ENCODE measurements around the gene CPED1. TPM values are rescaled to one million over a fixed set of nuclear protein-coding genes. Genes with fewer than 3 reads are reported as not detected.
"Not testable (repeated sequence)": the region's sequence is repeated elsewhere in the genome, so short reads cannot be mapped to it uniquely, and the experiment has no call there.

CPED1 gene
- polyA plus RNA-seq, 1 donor: 8.4 TPM

GRCh38 chr7:121181357-121181756 lies 192.8 kb downstream of the CPED1 start:
- DNase-seq (ENCODE audit: low read depth): no peak

DNA sequence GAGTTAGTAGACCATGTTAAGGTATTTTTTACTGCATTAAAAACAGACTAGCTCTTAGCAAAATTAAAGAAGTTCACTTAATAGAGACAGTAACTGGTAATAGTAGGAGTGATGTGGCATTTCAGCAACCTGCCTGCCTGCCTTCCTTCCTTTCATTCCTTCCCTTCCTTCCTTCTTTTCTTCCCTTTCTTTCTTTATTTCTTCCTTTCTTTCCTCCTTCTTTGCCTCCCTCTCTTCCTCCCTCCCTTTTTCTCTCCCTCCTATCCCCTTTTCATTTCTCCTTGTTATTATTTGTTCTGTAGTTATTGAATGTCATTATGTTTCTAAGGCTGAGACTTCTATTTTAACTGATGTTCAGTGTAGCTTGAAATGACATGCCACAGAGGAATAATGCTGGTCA lies 193.8 kb downstream of the CPED1 start:
- DNase-seq (ENCODE audit: low read depth): no peak

DNA sequence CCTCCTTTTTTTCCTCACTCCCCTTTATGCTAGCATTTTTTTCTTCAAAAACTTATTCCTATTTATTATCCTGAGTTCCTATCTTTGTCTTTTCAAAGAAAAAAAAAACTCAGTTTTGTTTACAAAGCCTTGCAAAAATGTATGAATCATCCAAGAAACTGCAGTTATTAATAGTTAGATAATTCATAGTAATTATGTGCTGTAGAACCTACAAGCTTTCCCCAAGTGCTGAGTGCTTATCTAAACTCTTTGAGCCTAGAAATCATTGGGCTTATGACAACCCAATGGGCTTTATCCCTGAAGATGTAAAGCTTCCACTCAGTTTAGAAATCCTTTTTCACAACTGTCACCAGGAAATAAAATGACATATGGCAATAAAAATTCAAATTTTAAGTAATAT lies 194.4 kb downstream of the CPED1 start:
- DNase-seq (ENCODE audit: low read depth): no peak

GRCh38 chr7:121183883-121184282 lies 195.4 kb downstream of the CPED1 start:
- not testable (repeated sequence) for DNase-seq (ENCODE audit: low read depth)

GRCh38 chr7:121186746-121187145 lies 198.2 kb downstream of the CPED1 start:
- DNase-seq (ENCODE audit: low read depth): no peak

DNA sequence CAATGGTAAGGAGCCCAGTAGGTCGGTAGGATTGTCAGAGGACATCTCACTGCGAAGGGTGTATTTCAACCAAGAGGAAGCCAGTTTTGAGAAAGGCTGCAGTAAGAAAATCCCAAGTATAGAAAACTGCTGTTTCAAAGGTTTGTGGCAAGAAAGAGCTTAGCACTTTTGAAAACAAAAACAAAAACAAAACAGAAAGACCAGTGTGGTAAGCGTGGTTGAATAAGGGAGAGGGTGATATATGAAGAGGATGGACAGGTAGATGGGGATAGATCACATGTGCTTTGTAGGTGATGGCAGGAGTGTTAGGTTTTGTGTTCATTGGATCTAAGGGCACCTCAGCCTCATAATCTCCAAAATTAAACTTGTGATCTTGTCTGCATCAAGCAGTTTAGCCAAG lies 198.7 kb downstream of the CPED1 start:
- no peak for DNase-seq (ENCODE audit: low read depth)

- DNase-seq (ENCODE audit: low read depth): no peak
Observed at GRCh38 chr7:121187676-121188075, 199.2 kb downstream of the CPED1 start.

DNA sequence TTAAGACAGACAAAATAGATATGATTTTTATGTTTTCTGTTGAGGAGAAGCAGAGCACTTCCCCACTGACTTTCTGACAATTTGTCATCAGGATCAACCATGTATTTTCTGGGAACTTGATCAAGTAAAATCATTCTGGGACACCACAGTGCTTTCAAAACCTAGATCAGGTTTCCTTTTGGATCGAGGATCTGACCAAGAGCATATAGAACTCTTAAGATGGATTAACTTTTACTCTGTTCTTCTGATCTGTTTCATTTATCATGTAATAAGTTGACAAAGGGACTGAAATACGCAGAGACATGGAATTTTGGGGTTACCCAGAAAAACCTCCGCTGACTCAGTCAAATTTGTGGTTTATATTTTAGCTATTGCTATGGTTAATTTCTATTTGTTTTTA lies 204.3 kb downstream of the CPED1 start:
- no peak for DNase-seq (ENCODE audit: low read depth)

DNA sequence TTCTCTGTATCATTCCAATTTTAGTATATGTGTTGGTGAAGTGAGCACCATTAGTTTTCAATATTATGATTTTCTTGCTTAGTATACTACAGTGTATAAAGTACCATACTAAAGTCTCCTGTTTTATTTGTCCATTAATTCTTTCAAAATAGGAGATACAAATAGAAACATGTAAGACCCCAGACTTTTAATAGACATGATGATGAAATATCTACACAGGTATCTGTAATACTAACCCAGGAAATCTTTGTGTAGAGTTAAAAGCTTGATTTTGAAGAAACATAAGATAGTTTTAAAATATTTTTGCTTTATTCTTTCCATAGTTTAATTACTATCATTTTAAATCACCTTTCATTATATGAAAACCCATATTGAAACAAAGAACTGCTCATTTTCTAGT lies 206.5 kb downstream of the CPED1 start:
- no peak for DNase-seq (ENCODE audit: low read depth)

DNA sequence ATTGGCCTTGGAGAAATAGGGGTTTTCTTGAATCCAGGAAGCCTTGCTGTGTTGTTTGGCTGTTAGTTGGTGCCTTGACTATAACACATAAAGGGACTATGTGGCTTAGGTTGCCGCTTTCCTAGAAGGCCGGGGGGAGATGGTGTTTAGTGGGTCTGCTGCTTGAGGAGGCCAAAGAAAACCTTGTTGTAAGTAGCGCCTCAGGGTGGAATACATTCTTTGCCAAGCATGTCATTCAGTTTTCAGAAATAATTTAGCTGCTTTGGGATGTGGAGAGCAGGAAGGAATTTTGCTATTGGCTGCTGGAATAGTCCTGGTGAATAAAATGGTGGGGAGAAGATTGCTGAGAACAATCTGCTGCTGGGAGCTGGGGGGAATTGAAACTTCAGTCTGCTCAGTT lies 207.4 kb downstream of the CPED1 start:
- no peak for DNase-seq (ENCODE audit: low read depth)

- no peak for DNase-seq (ENCODE audit: low read depth)
Observed at GRCh38 chr7:121196286-121196685, 207.8 kb downstream of the CPED1 start.

GRCh38 chr7:121197455-121197854 lies 208.9 kb downstream of the CPED1 start:
- no peak for DNase-seq (ENCODE audit: low read depth)

- no peak for DNase-seq (ENCODE audit: low read depth)
Observed at GRCh38 chr7:121198502-121198901, 210.0 kb downstream of the CPED1 start.

DNA sequence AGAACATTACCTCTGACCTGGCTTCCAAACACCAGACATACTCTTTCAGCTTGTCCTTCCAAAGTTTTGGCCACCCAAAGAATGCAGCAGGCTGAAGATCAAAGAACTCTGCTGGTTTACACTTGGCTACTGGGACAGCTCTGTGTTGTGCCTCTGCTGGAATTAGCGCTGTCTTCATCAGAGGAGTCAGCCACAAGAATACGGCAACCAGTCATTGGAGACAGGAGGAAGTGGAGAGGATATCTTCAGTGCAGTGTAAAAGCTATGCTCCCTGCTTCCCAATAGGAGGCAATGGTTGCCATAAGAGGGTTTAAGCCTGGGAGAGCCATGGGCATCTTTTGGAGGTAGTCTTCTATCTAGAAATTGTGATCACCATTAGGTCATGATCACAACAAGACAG lies 213.6 kb downstream of the CPED1 start:
- no peak for DNase-seq (ENCODE audit: low read depth)

- no peak for DNase-seq (ENCODE audit: low read depth)
Observed at GRCh38 chr7:121202834-121203233, 214.3 kb downstream of the CPED1 start.

GRCh38 chr7:121204537-121204936 lies 216.0 kb downstream of the CPED1 start:
- no peak for DNase-seq (ENCODE audit: low read depth)

GRCh38 chr7:121205777-121206176 lies 217.3 kb downstream of the CPED1 start:
- DNase-seq (ENCODE audit: low read depth): no peak

- DNase-seq (ENCODE audit: low read depth): no peak
Observed at GRCh38 chr7:121211253-121211652, 222.7 kb downstream of the CPED1 start.

GRCh38 chr7:121212036-121212435 lies 223.5 kb downstream of the CPED1 start:
- no peak for DNase-seq (ENCODE audit: low read depth)

GRCh38 chr7:121214657-121215056 lies 226.1 kb downstream of the CPED1 start:
- DNase-seq (ENCODE audit: low read depth): no peak

- no peak for DNase-seq (ENCODE audit: low read depth)
Observed at GRCh38 chr7:121219026-121219425, 230.5 kb downstream of the CPED1 start.

DNA sequence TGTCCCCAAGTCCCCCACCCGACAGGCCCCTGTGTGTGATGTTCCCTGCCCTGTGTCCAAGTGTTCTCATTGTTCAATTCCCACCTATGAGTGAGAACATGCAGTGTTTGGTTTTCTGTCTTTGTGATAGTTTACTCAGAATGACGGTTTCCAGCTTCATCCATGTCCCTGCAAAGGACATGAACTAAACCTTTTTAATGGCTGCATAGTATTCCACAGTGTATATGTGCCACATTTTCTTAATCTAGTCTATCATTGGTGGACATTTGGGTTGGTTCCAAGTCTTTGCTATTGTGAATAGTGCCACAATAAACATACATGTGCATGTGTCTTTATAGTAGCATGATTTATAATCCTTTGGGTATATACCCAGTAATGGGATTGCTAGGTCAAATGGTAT lies 232.6 kb downstream of the CPED1 start:
- DNase-seq (ENCODE audit: low read depth): not testable (repeated sequence)

GRCh38 chr7:121228779-121229178 lies 240.3 kb downstream of the CPED1 start:
- DNase-seq (ENCODE audit: low read depth): no peak

- DNase-seq (ENCODE audit: low read depth): no peak
Observed at GRCh38 chr7:121235201-121235600, 246.7 kb downstream of the CPED1 start.

GRCh38 chr7:121237601-121238000 lies 249.1 kb downstream of the CPED1 start:
- DNase-seq (ENCODE audit: low read depth): no peak

Measured in forelimb muscle (tissue), 1 donor.